ENCODE data around the gene USP6.
"Not testable (repeated sequence)": the region's sequence is repeated elsewhere in the genome, so short reads cannot be mapped to it uniquely, and the experiment has no call there.

The USP6 gene

DNA sequence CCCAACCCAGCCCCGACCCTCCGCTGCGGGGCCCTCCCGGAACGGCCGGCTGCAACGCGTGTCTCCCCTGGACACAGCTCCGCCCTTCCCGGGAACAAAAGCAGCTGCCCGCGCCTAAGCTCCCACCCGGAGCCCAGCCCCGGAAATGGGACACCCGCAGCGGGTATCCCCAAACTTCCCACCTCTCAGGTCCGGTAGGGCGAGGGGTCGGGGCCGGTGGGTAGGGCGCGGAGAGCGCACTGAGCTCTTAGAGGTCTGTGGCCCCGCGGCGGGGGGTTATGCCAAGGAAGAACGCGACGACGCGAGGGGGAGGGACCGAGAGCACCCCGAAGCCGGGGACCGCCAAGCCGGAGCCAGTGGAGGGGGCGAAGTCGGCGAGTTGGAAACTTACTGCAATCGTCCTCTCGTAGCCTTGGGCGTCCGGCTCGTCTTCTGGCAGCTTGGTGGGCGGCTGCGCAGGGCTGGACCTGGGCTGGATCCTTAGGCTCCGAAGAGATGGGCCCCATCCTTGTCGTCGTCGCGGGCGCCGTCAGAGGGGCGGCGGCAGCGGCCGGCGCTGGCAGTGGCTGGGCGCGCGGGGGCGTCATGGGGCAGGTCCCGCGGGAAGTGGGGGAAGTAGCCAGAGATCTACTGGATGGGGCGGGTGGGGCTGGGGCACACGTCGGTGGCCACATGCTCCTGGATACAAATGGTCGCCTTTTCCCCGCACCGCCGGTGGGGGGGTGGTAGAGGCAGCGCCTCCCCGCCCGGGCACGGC is 6.9 kb downstream of the USP6 start:
- no peak for DNase-seq

DNA sequence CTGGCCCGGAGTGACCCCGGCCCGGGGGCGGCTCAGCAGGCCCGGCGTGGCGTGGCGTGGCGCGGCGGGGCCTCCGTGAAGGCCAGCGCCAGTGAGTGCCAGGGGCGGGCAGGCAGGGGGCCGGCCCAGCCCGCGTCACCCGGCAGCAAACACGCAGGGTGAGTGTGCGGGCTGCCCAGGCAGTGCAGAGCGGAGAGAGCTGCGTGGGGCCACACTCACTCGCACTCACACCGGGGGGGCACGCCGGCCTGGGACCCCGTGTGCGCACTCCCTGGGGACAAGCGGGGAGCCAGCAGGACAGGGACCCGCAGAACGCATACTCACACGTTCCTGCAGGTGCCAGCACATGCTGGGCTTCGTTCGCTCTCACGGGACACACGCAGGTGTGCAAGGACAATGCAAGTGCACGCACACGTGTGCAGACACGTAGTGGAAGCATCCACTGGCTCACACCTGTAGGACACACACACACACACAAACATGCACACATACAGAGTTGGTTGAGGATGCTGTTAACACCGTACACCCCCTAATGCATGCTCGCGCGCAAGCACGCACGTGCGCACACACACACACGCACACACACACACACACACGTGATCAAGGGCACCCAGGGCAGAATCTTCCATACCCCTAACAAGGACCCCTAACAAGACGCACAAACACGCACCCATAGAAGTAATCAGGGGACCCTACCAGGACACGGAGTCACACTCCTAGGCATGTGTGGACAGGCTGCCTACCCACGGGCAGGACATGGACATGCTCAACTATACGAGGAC is 7.7 kb downstream of the USP6 start:
- DNase-seq = no peak

DNA sequence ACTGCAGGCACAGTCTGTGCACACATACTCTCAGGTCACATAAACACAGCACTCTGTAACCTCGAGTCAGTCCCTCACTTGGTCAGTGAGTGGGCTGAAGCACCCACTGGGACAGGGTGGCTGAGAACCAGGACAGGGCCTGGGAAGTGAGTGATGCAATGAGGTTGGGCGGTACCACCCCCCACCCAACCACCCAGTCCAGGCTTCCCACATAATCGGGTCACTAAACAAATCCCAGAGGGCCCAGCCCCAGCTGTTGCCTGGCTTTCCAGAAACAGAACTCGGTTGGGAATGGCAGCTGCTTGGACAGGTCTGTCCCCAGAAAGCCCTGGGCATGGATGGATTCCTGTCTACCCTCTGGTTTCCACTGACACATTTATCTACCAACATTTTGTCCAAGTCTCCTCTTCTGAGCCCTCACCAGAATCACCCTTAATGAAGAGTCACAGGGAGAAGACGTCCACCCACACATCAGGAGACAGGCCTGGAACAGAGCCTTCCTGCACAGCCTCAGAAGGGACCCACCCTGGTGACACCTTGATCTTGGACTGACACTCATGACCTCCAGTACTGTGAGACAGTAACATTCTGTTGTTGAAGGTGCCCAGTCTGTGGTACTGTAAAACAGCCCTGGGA is 8.4 kb downstream of the USP6 start:
- not testable (repeated sequence) for DNase-seq

DNA sequence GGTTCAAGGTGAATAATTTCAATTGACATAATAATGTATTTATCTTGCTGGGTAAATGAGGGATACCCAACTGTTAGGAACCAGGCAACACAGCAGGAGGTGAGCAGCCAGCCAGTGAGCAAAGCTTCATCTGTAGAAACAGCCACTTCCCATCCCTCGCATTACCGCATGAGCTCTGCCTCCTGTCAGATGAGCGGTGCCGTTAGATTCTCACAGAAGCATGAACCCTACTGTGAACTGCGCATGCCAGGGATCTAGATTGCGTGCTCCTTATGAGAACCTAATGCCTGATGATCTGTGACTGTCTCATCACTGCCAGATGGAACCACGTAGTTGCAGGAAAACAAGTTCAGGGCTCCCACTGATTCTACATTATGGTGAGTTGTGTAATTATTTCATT is 9.1 kb downstream of the USP6 start:
- DNase-seq = not testable (repeated sequence)

DNA sequence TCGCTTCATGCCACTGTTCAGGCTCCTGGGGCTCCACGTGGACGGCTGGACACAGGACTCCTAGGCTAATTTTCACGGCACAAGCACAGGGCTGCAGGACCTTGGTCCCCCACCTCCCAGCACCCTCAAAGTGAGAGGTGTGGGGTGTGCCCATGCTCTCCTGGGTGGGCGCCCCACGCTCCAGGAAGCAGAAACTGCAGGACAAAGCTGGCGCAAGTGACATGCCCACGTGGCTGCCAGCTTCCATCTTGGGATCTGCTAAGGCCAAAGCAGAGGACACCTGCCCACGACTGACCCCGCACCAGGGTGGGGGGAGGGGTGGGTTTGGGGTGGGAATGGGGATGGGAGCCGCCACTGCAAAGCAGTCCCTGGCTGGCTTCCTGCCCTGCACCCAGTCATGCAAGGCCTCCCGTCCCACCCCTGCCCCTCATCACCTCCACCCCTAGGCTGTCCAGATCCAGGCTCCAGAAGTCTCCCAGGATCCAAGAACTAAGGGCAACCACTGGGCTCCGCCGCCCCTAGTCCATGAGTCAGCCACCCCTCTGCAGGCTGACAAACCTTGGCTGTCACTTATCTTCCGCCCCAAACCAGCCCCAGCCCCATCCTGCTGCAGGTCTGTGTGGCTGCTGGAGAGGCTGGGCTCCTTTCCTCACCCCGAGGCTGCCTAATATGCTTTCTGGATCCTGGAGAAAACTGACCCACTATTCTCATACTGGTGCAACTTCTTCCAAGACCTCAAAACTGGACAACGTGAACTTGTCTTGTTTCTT is 11.1 kb downstream of the USP6 start:
- no peak for DNase-seq

DNA sequence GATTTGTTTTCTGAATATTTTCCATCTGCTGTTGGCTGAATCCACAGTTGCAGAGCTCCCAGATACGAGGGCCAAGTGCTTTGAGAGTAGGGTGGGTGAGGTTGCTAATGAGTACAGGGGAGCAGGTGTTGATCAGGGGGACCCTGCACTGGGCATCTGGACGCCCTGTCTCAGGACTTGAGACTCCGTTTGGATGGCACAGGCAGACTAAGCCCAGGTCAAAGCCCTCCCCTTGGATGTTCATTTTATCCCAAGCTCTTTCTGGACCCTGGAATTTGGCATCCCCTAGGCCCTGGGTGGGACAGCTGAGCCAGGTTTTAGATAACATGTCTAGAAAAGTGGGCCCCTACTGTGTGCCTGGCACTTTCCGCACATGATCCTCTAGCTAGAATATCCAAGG is 12.1 kb downstream of the USP6 start:
- DNase-seq = no peak

DNA sequence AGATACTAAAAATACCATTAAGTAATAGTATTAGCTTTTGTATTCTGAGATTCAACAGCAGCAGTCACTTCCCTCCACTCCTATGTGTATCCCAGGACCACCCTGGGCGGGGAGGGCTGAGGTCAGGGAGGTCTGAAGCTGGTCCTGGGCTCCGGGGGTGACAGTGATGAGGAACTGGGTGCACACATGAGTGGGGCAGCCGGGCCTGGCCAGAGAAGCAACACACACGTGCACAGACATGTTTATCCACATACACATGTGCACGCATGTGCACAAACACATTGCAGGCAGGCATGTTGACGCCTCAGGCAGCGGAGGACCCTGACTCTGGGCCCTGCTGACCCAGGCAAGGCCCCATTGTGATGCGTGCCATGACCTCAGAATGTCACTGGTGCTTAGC is 12.6 kb downstream of the USP6 start:
- not testable (repeated sequence) for DNase-seq

DNA sequence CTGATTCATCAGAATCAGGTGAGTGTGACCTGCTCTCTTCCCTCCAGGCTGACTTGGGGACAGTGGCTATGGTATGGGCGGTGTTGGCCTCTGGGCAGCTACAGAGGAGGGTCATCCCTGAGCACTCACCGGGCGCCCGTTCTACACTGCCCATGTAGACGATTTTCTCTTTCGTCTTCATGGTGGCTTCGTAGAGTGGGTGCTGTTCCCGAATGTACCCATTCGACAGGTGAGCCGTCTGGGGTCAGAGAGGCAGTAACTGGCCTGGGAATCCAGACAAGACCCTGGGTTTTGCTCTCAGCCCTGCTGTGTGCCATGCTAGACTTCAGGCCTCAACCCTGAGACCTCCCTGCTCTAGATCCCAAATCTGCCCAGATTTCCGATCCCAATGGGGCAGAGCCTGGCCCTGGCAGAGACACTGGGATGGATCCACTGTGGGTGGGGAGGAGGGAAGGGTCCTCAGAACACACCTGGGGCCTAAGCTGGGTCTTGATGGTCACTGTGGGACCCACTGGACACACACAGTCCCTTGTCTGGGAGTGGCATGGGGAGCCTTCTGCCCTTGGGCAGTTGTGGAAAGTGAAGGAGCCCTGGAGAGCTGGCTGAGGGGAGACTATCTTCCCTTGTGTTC is 13.2 kb downstream of the USP6 start:
- no peak for DNase-seq

DNA sequence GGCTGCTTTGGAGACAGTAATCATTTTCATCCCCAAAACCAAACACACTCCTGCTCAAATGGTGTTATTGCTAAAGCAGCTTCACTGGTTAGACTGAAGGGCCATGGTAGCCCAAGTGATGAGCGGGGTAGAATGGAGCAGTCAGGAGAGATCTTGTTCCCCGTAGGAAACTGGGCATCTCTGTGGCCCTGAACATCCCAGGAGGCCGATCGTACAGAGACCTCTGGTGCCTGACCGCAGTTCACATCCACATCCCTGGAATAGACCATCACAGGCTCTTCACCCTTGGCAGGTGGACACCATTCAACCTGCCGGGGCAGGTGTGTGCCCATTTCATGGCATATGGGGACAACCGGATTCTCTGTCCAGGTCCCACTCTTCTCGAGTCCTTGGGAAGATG is 13.9 kb downstream of the USP6 start:
- DNase-seq = not testable (repeated sequence)

DNA sequence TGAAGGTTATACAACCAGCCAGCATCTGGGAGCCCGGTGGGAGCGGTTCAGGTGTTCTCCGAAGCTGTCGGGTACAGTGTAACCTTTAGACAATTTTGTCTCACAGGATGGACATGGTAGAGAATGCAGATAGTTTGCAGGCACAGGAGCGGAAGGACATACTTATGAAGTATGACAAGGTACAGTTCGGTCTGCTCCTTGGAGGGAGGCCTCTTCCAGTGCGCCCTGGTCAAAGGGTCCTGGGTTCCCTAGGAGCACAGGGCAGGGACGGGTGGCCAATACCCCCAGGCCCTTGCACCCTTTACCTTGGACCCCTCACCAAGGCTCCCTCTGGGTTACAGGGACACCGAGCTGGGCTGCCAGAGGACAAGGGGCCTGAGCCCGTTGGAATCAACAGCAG is 14.4 kb downstream of the USP6 start:
- DNase-seq = not testable (repeated sequence)

DNA sequence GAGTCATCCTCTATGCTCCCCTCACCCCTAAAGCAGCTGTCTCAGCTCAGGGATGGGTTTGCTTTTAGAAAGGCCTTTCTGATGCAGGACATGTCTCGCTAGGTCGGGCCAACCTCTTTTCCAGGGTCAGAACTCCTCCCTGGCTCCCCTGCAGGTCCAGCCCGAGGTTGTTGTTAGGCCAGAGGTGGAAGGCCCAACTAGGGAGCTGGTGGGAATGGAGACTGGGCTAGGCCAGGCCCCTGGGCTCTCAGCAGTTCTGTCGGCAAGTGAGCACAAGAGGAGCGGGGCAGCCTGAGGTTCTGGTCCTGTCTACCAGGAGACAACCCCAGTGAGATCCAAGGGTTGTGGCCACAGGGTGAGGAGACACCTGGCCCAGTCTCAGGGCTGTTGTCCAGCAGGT is 14.9 kb downstream of the USP6 start:
- not testable (repeated sequence) for DNase-seq

DNA sequence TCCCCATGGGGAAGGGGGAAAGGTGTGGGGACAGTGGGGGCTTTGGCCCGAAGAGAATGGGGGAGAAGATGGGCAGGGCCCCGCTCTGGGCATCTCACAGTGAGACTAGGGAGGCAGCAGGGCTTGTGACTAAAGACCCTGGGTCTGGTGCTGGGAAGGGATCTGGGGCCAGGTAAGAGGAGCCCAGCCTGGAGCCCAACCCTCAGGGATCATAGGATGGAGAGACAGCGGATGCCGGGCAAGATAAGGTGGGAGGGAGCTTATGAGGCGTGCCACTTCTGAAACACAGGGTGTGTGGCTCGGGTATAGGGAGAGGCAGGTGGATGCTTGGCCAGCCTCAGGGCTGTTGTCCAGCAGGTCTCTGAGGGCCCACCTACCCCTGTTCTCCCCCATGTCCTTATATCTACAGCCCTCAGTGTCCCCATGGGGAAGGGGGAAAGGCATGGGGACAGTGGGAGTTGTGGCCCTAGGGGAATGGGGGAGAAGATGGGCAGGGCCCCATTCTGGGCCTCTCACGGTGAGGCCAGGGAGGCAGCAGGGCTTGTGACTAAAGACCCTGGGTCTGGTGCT is 15.4 kb downstream of the USP6 start:
- no peak for DNase-seq

DNA sequence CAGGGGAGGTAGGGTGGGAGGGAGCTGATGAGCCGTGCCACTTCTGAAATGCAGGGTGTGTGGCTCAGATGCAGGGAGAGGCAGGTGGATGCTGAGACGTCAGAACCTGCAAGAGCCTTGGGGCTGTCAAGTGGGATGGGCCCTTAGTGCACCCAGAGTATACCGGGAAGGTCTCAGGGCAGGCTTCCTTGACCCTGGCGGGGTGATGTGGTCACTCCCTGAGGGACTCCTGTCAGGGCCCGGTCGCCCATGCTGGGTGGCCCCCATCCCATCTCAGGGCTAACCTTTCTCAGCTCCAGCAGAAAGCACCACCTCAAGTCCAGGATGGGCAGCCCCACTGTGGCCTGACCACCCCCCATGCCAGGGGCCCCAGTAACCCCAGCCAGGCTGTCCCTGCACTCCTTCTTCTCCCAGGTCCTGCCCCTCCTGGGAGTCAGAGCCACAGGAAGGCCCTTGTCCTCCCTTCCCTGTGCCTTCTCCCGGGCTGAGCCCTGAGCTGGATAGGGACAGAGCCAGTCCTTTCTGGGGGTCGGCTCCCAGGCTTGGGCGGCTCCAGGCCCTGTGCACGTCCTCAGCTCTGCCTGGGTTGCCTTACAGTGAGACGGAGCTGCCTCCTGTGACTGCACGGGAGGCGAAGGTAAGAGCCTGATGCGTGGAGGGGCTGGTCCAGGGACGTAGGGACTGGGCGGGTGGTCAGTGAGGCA is 16.1 kb downstream of the USP6 start:
- DNase-seq = not testable (repeated sequence)

DNA sequence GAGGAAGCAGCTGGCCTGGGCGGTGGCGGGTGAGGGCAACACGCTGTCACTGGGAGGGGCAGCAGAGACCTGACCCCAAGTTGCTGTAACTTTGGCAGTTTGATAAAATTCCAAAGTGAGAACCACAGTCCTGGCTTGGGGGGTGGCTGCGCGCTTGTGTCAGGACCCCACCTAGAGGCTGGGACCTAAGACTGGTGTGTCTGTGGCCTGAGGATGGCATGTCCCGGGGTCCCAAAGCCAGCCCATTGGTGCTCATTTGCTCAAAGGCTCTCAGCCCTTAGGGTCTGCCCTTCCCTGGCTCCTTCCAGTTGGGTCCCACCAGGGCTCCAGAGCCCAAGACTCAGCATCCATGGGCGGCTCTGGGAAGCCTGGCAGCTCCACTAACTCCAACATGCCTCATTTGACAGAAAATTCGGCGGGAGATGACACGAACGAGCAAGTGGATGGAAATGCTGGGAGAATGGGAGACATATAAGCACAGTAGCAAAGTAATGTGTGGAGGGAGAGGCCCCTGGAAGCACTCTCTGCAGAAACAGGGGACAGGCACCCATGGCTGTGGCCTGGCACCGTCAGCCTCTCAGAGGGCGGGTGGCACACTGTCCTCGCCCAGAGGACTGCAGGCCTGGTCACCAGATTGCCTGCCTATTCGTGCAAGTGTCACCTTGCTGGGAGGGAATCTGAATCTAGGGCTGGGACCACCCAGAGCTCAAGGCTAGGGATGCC is 16.8 kb downstream of the USP6 start:
- DNase-seq = not testable (repeated sequence)

DNA sequence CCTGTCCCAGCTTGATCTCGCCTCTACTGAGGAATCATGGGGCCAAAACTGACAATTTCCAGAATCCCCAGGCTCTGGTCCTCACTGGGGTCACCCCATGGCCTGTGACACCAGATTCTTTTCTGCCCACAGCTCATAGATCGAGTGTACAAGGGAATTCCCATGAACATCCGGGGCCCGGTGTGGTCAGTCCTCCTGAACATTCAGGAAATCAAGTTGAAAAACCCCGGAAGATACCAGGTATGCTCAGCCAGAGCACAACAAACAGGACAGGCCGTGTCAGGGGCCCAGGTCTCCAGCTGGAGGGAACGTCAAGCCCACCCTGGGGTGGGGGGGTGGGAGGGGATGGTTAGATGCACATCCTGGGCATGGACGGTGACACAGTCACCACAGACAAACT is 17.5 kb downstream of the USP6 start:
- no peak for DNase-seq

DNA sequence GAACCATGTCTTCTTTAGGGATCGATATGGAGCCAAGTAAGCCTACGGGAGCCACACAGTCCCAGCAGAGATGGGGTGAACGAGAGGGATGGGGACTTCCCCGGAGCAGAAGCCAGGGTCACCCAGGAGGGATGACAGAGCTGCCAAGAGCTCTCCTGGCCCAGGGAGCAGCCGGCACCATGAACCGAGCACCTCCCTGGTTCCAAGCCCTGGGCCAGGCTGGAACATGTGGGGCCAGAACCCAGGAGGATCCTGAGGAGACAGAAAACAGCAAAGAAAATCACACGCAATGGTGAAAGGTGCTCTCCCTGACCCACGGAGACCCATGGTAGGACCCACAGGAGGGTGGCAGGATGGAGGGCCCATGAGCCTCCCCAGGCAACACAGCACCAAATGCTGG is 18.1 kb downstream of the USP6 start:
- not testable (repeated sequence) for DNase-seq

DNA sequence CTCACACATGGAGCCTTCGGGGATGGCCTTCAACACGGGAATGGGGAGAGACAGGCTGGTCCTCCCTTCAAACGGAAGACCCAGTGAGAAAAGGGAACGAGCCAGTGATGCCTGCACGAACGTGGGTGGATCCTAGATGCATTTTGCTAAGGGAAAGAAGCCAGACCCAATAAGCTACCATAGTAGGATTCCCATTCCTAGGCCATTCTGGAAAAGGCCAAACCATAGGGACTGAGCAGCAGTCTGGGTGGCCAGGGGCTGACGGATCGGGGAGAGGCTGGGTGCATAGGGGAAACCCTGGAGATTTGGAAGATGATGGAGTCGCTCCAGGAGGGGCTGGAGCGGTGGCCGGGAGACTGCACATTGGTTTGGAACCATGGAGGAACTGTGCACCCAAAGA is 18.7 kb downstream of the USP6 start:
- DNase-seq = not testable (repeated sequence)

DNA sequence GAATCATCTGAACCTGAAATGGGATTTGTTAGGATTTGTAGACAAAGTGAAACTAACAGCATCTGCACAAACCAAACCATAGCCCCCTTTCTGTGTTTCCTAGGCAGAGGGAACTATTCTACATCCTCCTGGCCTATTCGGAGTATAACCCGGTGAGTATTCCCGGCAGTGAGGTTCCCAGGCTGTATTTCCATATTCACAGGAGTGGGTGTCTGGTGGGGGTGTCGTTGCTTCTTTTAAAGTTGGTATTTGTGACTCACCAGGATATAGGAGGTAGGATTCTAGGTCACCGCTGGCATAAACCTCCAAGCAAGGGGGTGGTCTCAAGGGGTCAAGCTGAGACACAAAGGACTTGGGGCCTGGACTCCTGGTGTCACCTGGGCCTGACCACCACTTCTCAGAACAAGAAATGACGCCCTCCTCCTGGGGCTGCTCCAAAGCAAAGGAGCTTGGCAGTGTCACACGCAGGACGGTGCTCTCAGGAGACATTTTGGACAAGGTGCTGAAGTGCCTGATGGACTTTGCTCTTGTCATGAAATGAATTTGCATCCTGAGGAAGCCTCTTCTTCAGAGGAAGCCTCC is 19.4 kb downstream of the USP6 start:
- DNase-seq = not testable (repeated sequence)

DNA sequence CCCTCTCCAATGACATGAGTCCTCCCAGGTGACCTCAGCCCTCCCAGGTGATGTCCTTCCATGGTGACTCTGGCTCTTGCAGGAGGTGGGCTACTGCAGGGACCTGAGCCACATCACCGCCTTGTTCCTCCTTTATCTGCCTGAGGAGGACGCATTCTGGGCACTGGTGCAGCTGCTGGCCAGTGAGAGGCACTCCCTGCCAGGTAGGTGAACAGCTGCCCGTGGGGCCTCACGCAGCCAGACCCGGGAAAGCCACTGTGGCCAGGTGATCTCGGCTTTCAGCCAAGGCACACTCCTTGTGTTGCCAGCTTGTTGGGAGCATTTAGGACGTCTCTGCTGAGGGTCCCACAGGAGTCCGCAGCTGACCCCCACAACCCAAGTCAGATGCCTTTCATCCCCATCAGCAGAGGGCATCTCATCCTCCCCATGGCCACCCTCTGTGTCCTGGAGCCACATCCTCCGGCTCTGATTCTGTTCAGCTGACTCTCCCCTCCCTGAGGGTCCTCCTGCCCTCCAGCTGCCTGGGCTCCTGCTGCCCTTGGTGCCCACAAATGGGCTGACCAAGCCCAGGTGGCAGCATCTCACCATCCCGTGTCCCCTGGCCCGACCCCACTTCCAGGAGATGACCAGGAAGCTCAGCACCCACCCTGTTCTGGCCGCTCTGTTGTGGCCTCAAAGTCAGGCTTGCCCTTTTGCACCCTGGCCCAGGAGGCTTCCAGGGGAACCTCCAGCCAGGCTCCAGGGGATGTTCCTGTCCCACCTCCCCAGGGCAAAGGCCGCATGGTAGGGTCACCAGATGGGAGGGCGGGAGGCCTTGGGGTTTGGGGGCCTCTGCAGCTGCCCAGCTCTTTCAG is 20.1 kb downstream of the USP6 start:
- no peak for DNase-seq
